Cardiac muscle cell (in vitro differentiated cells and primary cell): ENCODE measurements around the gene TMEM272. TPM values are rescaled to one million over a fixed set of nuclear protein-coding genes. Genes with fewer than 3 reads are reported as not detected.

Experiments used
- DNase-seq, 2 donors: peaks; one replicate each; pipeline versions ENCODE4 v3.0.0 to v3.0.0-alpha.2; 2010 to 2017; ENCODE audit warnings: low read depth in 1 of 2, low spot score in 1 of 2
- H3K27ac ChIP-seq: fragments of 200-600 bp; sonication (generic); 2 replicates; pipeline ENCODE4 v1.5.1; 2016
- H3K27me3 ChIP-seq: fragments of 200-600 bp; sonication (generic); 2 replicates; pipeline ENCODE4 v1.6.0; 2016; ENCODE audit warnings: control low read depth
- H3K36me3 ChIP-seq: fragments of 200-600 bp; sonication (generic); 2 replicates; pipeline ENCODE4 v1.5.1; 2016; ENCODE audit warnings: control low read depth
- H3K4me1 ChIP-seq: fragments of 200-600 bp; sonication (generic); 2 replicates; pipeline ENCODE4 v1.8.1; 2017; ENCODE audit warnings: low read depth, mild to moderate bottlenecking, mixed run types
- H3K4me3 ChIP-seq: fragments of 200-600 bp; sonication (generic); 2 replicates; pipeline ENCODE4 v1.5.1; 2016; ENCODE audit warnings: mild to moderate bottlenecking
- H3K9me3 ChIP-seq: fragments of 200-600 bp; sonication (generic); 2 replicates; pipeline ENCODE4 v1.5.1; 2017; ENCODE audit warnings: low read depth, mild to moderate bottlenecking, control low read depth
- polyA plus RNA-seq: library from polyadenylated mRNA; unstranded; fragments of >200 nt; fragmentation: Nextera tagmentation; extraction: Ambion mirVana; gene quantifications from 2 replicates; pipeline ENCODE4 v1.2.1, GENCODE V29; 2016
- total RNA-seq: library from RNA; depleted of rRNA; stranded (reverse); fragments of >200 nt; gene quantifications from 2 replicates; pipeline ENCODE4 v1.2.3, GENCODE V29; 2016
- TF ChIP-seq, protein P1 (sequence below): IDR thresholded peaks from 2 replicates; pipeline ENCODE4 v1.5.1; 2012; ENCODE audit warnings: low read depth, mild to moderate bottlenecking, low read length

Gene TMEM272
- total and polyA plus RNA-seq, 2 experiments from 2014 or later, result 0.12 TPM; not detected in 1

DNA sequence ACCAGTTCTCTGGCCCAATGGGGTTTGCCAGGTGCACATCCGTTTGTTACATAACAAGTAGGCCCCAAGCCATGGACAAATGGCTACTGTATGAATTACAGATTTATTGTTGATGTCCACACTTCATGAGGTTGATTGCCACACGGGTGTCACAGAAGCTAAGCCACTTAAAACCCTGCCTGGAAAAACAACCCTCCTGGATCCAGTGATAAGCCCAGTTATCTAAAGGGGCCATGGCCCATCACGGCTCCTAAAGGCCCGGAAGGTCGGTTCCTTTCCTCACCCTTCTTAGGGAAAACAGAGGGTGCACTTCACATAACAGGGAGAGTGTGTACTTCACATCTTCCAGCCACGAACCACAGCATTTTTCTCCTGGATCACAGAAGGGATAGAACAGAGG lies 4.1 kb downstream of the TMEM272 start:
- no peak for DNase-seq
- Histone ChIP-seq H3K36me3 (no peaks in the 10 kb centered on the region), H3K4me1 (peaks cover 4% of the 10 kb centered on the region), H3K4me3 (no peak overlapping the region), H3K9me3 (no peaks in the 10 kb centered on the region), H3K27ac (no peak overlapping the region), H3K27me3 (no peaks in the 10 kb centered on the region)
- TF ChIP-seq, protein P1, sequence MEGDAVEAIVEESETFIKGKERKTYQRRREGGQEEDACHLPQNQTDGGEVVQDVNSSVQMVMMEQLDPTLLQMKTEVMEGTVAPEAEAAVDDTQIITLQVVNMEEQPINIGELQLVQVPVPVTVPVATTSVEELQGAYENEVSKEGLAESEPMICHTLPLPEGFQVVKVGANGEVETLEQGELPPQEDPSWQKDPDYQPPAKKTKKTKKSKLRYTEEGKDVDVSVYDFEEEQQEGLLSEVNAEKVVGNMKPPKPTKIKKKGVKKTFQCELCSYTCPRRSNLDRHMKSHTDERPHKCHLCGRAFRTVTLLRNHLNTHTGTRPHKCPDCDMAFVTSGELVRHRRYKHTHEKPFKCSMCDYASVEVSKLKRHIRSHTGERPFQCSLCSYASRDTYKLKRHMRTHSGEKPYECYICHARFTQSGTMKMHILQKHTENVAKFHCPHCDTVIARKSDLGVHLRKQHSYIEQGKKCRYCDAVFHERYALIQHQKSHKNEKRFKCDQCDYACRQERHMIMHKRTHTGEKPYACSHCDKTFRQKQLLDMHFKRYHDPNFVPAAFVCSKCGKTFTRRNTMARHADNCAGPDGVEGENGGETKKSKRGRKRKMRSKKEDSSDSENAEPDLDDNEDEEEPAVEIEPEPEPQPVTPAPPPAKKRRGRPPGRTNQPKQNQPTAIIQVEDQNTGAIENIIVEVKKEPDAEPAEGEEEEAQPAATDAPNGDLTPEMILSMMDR, result no peak

DNA sequence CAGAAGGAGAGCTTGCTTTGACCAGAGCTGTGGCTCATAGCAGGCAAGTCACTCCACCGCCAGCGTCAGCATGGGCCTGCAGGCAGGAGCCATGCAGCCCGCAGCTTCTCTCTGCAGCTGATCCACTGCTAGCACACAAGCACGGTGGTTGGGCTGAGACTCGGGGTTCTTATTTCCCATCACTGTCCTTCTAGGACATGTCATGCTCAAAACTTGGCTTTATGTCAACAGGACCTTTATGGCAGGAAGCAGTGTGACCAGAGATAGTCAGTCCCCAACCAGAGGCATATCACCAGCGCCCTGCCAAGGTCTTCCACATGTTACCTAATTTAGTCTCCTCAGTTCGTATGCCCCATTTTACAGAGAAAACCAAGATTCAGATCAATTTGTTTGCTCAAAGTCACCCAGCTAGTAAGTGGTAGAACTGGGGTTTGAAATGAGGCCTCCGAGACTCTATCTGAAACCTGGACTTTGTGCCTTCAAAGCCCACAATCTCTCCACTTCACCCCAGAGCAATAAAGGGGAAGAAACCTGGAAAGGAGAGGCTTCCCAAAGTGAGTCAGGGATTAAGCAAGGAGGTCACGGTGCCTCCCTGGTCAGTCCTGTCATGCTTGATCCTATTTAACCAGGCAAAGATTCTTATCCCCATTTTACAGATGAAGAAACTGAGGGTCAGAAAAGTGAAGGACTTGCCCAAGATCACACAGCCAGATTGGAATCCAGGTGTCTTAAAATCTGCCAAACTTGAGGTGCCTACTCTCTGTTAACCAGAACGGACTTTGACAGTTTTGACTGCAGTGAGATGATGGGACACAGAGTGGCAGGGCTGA lies 5.1 kb downstream of the TMEM272 start:
- Histone ChIP-seq H3K4me1 (peaks cover 4% of the 10 kb centered on the region), H3K27ac (no peak overlapping the region), H3K36me3 (no peaks in the 10 kb centered on the region), H3K9me3 (no peaks in the 10 kb centered on the region), H3K27me3 (no peaks in the 10 kb centered on the region), H3K4me3 (no peak overlapping the region)
- no peak for DNase-seq
- TF ChIP-seq, protein P1, result no peak

GRCh38 chr13:51838240-51838846 lies 6.6 kb downstream of the TMEM272 start:
- H3K9me3 ChIP-seq, result no peaks in the 10 kb centered on the region
- TF ChIP-seq, protein P1, result no peak
- H3K27ac ChIP-seq, result no peak overlapping the region
- H3K4me1 ChIP-seq, result peaks cover 4% of the 10 kb centered on the region
- H3K27me3 ChIP-seq, result no peaks in the 10 kb centered on the region
- peak in 1 of 2 donors; percentile 50 for DNase-seq
- H3K36me3 ChIP-seq, result no peaks in the 10 kb centered on the region
- no peak overlapping the region for H3K4me3 ChIP-seq

GRCh38 chr13:51837016-51837415 lies 8.0 kb downstream of the TMEM272 start:
- Histone ChIP-seq H3K27ac (no peak overlapping the region), H3K27me3 (no peaks in the 10 kb centered on the region), H3K4me3 (no peak overlapping the region), H3K9me3 (no peaks in the 10 kb centered on the region), H3K36me3 (no peaks in the 10 kb centered on the region), H3K4me1 (peaks cover 4% of the 10 kb centered on the region)
- TF ChIP-seq, protein P1, result no peak
- DNase-seq, result no peak

DNA sequence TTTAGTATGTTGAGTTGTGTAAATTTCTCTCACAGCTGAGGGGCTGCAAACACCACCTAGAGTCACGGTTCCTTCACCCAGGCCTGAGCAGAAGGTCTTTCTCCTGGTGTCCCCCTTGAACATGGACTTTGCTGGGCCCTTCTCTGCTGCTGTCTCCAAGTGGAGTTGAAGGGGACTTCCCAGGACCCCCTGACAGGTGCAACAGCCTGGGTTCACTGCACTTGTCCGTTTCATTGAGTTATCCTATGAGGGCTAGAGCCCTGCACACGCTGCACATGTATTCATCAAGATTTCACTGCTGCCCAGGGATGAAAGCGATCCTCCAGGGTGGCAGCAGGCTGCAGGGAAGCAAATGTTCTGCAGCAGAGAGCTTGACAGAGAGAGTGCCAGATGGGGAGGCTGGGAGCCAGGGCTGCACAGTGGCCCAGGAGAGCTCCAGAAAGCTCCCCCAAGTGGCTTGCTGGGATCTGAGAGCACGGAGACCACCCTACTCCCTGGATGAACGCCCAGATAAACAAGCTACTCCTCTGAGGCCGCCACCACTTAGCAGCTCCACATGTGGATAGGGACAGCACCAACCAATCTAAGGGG lies 10.3 kb downstream of the TMEM272 start:
- DNase-seq, result no peak

More for the DNA sequence above, 10.3 kb downstream of the TMEM272 start:
- H3K4me1 ChIP-seq, result no peaks in the 10 kb centered on the region
- H3K27me3 ChIP-seq, result no peaks in the 10 kb centered on the region
- no peak overlapping the region for H3K4me3 ChIP-seq
- H3K27ac ChIP-seq, result no peak overlapping the region
- TF ChIP-seq, protein P1, result no peak
- H3K9me3 ChIP-seq, result no peaks in the 10 kb centered on the region
- no peaks in the 10 kb centered on the region for H3K36me3 ChIP-seq
